HepG2 (cell line): ENCODE measurements around the gene POLG2. TPM values are rescaled to one million over a fixed set of nuclear protein-coding genes. Genes with fewer than 3 reads are reported as not detected.

Source experiments
- CCAR2 ChIP-seq: fragments of 200-400 bp; formaldehyde crosslinking; optimal IDR thresholded peaks from 2 replicates; pipeline ENCODE3; 2018; ENCODE audit warnings: low read depth, mild to moderate bottlenecking, low read length, moderate library complexity
- FOXJ3 ChIP-seq: sonication (generic); formaldehyde crosslinking; IDR thresholded peaks from 2 replicates; pipeline ENCODE4 v1.4.0; 2020; ENCODE audit warnings: missing genetic modification reagents, mild to moderate bottlenecking, borderline replicate concordance
- HCFC1 ChIP-seq: fragments of 150-350 bp; IDR thresholded peaks from 2 replicates; pipeline ENCODE4 v1.6.1; 2014; ENCODE audit warnings: low read depth, low read length
- JARID2 ChIP-seq: sonication (generic); formaldehyde crosslinking; IDR thresholded peaks from 2 replicates; pipeline ENCODE4 v1.8.1; 2023; ENCODE audit warnings: missing genetic modification reagents, inconsistent platforms; ENCODE audit not compliant: insufficient replicate concordance
- MAFG ChIP-seq: sonication (generic); formaldehyde crosslinking; IDR thresholded peaks from 2 replicates; pipeline ENCODE4 v1.5.1; 2020; ENCODE audit warnings: mild to moderate bottlenecking, missing genetic modification reagents
- NONO ChIP-seq, 2 experiments: fragments of 450-650 bp in 1 of 2; sonication (generic) in 1 of 2; formaldehyde crosslinking in 1 of 2; IDR thresholded peaks in 1 of 2; conservative IDR thresholded peaks in 1 of 2; 2 replicates each; pipeline versions ENCODE4 v1.6.1 to v1.8.0; 2017 to 2022; ENCODE audit warnings: mild to moderate bottlenecking in 1 of 2, missing genetic modification reagents in 1 of 2, moderate library complexity in 1 of 2
- PHF8 ChIP-seq: sonication (generic); formaldehyde crosslinking; IDR thresholded peaks from 2 replicates; pipeline ENCODE4 v1.5.0; 2020; ENCODE audit warnings: missing genetic modification reagents
- ZFP36L1 ChIP-seq: sonication (generic); formaldehyde crosslinking; IDR thresholded peaks from 2 replicates; pipeline ENCODE4 v1.8.0; 2022; ENCODE audit warnings: mild to moderate bottlenecking, missing genetic modification reagents, moderate library complexity
- ZKSCAN8 ChIP-seq: IDR thresholded peaks from 2 replicates; pipeline ENCODE4 v1.6.1; 2016; ENCODE audit warnings: borderline replicate concordance, missing genetic modification reagents, missing compliant biosample characterization
- ZNF282 ChIP-seq: fragments of 450-650 bp; IDR thresholded peaks from 2 replicates; pipeline ENCODE4 v1.6.1; 2018; ENCODE audit not compliant: partially characterized antibody
- polyA plus RNA-seq, 8 experiments: library from polyadenylated mRNA; depleted of rRNA in 3 of 8; stranded (reverse) in 7 of 8; unstranded in 1 of 8; fragments of >200 nt; fragmentation: Illumina TruSeq in 4 of 8; extraction: Trizol in 4 of 8; gene quantifications; 2 replicates each; pipeline versions ENCODE4 v1.2.1 to v1.2.3, GENCODE V29; 2011 to 2016; ENCODE audit warnings: low read depth in 4 of 8, missing spikeins in 1 of 8, mixed read lengths in 1 of 8; ENCODE audit not compliant: insufficient read depth in 1 of 8
- total RNA-seq, 5 experiments: library from RNA; depleted of rRNA; stranded (reverse); fragments of >200 nt; fragmentation: Illumina TruSeq; extraction: Trizol; gene quantifications; 2 replicates each; pipeline ENCODE4 v1.2.3, GENCODE V29; 2016; ENCODE audit warnings: low read depth in 1 of 5
- TF ChIP-seq, protein P1 (sequence below): sonication (generic); formaldehyde crosslinking; IDR thresholded peaks from 2 replicates; pipeline ENCODE4 v1.5.0; 2020; ENCODE audit warnings: missing genetic modification reagents
- TF ChIP-seq, protein P2 (sequence below): sonication (generic); formaldehyde crosslinking; IDR thresholded peaks from 2 replicates; pipeline ENCODE4 v1.4.0; 2020; ENCODE audit warnings: missing genetic modification reagents, mild to moderate bottlenecking, borderline replicate concordance
- TF ChIP-seq, protein P3 (sequence below): sonication (generic); formaldehyde crosslinking; IDR thresholded peaks from 2 replicates; pipeline ENCODE4 v1.4.0; 2020; ENCODE audit warnings: missing genetic modification reagents
- TF ChIP-seq, protein P4 (sequence below): sonication (generic); formaldehyde crosslinking; IDR thresholded peaks from 2 replicates; pipeline ENCODE4 v1.5.0; 2020; ENCODE audit warnings: mild to moderate bottlenecking, missing genetic modification reagents, borderline replicate concordance

Gene POLG2
- total and polyA plus RNA-seq, 2 of the 13 experiments (the other 11 are each of a cell fraction or from before 2014, with no cell fraction given): 21.1 to 25.5 TPM

DNA sequence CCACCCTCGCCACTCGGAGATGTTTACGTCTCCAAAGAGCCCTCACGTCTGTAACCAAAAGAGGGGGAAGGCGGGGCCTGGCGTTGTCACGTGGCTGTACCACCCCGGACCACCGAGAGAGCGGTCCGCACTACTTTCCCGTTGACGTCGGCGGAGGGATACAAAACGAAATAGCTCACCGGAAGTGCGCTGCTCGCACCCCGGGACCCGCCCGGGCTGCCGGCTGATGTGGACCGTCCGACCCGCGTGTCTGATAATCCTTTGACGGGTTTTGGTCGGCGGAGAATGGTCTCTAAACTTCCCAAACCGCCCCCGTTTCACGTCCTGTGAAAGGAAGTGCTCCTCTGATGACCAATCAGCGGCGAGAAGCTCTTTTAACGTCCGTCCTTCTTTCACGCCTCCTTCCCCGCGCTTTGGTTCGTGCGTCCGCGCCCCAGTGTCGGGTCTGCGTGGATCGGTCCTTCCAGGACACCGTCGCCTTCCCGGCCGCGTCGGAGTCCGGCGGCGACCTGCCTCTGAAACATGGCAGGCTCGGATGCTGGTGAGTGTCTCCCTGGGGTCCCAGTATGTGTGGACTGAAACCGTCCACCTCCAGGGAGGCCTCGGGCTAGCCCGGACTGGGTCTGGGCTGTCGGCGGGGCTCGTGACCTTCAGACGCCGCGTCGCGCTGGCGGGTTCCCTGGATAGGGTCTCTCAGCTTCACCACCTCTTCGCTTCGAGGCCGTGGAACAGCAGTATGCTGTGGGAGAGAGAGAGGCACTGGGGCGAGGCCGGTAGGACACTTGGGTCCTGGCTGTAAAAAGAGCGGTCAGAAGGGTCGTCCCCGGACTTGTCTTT, 9.9 kb upstream of the POLG2 start, which contains the start of gene CEP95 (continued):
- TF ChIP-seq ZNF282: no peak
- TF ChIP-seq, protein P1, sequence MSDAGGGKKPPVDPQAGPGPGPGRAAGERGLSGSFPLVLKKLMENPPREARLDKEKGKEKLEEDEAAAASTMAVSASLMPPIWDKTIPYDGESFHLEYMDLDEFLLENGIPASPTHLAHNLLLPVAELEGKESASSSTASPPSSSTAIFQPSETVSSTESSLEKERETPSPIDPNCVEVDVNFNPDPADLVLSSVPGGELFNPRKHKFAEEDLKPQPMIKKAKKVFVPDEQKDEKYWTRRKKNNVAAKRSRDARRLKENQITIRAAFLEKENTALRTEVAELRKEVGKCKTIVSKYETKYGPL (CRISPR knock-in tag): no peak; the same call in 1 of the 2 replicates
- no peak for TF ChIP-seq MAFG (CRISPR knock-in tag)
- TF ChIP-seq HCFC1: peak; percentile 23; the same call in 1 of the 2 replicates
- TF ChIP-seq NONO (IDR thresholded peaks at IDR 0.05): no peak
- peak; percentile 89 for TF ChIP-seq NONO (CRISPR knock-in tag; conservative IDR thresholded peaks at IDR 0.05)
- TF ChIP-seq PHF8 (CRISPR knock-in tag): peak; percentile 89
- TF ChIP-seq, protein P2, sequence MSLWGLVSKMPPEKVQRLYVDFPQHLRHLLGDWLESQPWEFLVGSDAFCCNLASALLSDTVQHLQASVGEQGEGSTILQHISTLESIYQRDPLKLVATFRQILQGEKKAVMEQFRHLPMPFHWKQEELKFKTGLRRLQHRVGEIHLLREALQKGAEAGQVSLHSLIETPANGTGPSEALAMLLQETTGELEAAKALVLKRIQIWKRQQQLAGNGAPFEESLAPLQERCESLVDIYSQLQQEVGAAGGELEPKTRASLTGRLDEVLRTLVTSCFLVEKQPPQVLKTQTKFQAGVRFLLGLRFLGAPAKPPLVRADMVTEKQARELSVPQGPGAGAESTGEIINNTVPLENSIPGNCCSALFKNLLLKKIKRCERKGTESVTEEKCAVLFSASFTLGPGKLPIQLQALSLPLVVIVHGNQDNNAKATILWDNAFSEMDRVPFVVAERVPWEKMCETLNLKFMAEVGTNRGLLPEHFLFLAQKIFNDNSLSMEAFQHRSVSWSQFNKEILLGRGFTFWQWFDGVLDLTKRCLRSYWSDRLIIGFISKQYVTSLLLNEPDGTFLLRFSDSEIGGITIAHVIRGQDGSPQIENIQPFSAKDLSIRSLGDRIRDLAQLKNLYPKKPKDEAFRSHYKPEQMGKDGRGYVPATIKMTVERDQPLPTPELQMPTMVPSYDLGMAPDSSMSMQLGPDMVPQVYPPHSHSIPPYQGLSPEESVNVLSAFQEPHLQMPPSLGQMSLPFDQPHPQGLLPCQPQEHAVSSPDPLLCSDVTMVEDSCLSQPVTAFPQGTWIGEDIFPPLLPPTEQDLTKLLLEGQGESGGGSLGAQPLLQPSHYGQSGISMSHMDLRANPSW: no peak
- 0 out of 2 replicates have a peak, but pooled peaks have one; percentile 74 for TF ChIP-seq FOXJ3 (CRISPR knock-in tag)
- 0 out of 2 replicates have a peak, but pooled peaks have one; percentile 49 for TF ChIP-seq ZFP36L1 (CRISPR knock-in tag)
- TF ChIP-seq ZKSCAN8: 0 out of 2 replicates have a peak, but pooled peaks have one; percentile 15
- peak; percentile 83 for TF ChIP-seq CCAR2
- TF ChIP-seq JARID2 (CRISPR knock-in tag): no peak
- TF ChIP-seq, protein P3, sequence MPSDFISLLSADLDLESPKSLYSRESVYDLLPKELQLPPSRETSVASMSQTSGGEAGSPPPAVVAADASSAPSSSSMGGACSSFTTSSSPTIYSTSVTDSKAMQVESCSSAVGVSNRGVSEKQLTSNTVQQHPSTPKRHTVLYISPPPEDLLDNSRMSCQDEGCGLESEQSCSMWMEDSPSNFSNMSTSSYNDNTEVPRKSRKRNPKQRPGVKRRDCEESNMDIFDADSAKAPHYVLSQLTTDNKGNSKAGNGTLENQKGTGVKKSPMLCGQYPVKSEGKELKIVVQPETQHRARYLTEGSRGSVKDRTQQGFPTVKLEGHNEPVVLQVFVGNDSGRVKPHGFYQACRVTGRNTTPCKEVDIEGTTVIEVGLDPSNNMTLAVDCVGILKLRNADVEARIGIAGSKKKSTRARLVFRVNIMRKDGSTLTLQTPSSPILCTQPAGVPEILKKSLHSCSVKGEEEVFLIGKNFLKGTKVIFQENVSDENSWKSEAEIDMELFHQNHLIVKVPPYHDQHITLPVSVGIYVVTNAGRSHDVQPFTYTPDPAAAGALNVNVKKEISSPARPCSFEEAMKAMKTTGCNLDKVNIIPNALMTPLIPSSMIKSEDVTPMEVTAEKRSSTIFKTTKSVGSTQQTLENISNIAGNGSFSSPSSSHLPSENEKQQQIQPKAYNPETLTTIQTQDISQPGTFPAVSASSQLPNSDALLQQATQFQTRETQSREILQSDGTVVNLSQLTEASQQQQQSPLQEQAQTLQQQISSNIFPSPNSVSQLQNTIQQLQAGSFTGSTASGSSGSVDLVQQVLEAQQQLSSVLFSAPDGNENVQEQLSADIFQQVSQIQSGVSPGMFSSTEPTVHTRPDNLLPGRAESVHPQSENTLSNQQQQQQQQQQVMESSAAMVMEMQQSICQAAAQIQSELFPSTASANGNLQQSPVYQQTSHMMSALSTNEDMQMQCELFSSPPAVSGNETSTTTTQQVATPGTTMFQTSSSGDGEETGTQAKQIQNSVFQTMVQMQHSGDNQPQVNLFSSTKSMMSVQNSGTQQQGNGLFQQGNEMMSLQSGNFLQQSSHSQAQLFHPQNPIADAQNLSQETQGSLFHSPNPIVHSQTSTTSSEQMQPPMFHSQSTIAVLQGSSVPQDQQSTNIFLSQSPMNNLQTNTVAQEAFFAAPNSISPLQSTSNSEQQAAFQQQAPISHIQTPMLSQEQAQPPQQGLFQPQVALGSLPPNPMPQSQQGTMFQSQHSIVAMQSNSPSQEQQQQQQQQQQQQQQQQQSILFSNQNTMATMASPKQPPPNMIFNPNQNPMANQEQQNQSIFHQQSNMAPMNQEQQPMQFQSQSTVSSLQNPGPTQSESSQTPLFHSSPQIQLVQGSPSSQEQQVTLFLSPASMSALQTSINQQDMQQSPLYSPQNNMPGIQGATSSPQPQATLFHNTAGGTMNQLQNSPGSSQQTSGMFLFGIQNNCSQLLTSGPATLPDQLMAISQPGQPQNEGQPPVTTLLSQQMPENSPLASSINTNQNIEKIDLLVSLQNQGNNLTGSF: no peak; the same call in none of the 2 replicates
- TF ChIP-seq, protein P4, sequence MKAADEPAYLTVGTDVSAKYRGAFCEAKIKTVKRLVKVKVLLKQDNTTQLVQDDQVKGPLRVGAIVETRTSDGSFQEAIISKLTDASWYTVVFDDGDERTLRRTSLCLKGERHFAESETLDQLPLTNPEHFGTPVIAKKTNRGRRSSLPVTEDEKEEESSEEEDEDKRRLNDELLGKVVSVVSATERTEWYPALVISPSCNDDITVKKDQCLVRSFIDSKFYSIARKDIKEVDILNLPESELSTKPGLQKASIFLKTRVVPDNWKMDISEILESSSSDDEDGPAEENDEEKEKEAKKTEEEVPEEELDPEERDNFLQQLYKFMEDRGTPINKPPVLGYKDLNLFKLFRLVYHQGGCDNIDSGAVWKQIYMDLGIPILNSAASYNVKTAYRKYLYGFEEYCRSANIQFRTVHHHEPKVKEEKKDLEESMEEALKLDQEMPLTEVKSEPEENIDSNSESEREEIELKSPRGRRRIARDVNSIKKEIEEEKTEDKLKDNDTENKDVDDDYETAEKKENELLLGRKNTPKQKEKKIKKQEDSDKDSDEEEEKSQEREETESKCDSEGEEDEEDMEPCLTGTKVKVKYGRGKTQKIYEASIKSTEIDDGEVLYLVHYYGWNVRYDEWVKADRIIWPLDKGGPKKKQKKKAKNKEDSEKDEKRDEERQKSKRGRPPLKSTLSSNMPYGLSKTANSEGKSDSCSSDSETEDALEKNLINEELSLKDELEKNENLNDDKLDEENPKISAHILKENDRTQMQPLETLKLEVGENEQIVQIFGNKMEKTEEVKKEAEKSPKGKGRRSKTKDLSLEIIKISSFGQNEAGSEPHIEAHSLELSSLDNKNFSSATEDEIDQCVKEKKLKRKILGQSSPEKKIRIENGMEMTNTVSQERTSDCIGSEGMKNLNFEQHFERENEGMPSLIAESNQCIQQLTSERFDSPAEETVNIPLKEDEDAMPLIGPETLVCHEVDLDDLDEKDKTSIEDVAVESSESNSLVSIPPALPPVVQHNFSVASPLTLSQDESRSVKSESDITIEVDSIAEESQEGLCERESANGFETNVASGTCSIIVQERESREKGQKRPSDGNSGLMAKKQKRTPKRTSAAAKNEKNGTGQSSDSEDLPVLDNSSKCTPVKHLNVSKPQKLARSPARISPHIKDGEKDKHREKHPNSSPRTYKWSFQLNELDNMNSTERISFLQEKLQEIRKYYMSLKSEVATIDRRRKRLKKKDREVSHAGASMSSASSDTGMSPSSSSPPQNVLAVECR: peak; percentile 98
